GM12874 (cell line): ENCODE results near the gene TMIGD1.

Experiments used
- CTCF ChIP-seq: IDR thresholded peaks from 2 replicates; pipeline ENCODE4 v1.5.1; 2011; ENCODE audit warnings: low read depth, mild to moderate bottlenecking, control low read depth, low read length, moderate library complexity; ENCODE audit not compliant: insufficient read depth

The TMIGD1 gene

GRCh38 chr17:30368912-30369720 lies 35.3 kb upstream of the TMIGD1 start:
- no peak for TF ChIP-seq CTCF

- no peak for TF ChIP-seq CTCF
Observed at GRCh38 chr17:30366536-30366935, 32.7 kb upstream of the TMIGD1 start.

- TF ChIP-seq CTCF = no peak
Observed at GRCh38 chr17:30363715-30364202, 29.9 kb upstream of the TMIGD1 start.

GRCh38 chr17:30361766-30362279 lies 28.0 kb upstream of the TMIGD1 start:
- TF ChIP-seq CTCF = no peak

- TF ChIP-seq CTCF = no peak
Observed at GRCh38 chr17:30360086-30360808, 26.4 kb upstream of the TMIGD1 start.

GRCh38 chr17:30358055-30358760 lies 24.4 kb upstream of the TMIGD1 start:
- TF ChIP-seq CTCF = no peak

- TF ChIP-seq CTCF = no peak
Observed at GRCh38 chr17:30357476-30357875, 23.6 kb upstream of the TMIGD1 start.
